ENCODE measurements around the gene ADGRE2.
"Not testable (repeated sequence)": the region's sequence is repeated elsewhere in the genome, so short reads cannot be mapped to it uniquely, and the experiment has no call there.

ADGRE2 gene

DNA sequence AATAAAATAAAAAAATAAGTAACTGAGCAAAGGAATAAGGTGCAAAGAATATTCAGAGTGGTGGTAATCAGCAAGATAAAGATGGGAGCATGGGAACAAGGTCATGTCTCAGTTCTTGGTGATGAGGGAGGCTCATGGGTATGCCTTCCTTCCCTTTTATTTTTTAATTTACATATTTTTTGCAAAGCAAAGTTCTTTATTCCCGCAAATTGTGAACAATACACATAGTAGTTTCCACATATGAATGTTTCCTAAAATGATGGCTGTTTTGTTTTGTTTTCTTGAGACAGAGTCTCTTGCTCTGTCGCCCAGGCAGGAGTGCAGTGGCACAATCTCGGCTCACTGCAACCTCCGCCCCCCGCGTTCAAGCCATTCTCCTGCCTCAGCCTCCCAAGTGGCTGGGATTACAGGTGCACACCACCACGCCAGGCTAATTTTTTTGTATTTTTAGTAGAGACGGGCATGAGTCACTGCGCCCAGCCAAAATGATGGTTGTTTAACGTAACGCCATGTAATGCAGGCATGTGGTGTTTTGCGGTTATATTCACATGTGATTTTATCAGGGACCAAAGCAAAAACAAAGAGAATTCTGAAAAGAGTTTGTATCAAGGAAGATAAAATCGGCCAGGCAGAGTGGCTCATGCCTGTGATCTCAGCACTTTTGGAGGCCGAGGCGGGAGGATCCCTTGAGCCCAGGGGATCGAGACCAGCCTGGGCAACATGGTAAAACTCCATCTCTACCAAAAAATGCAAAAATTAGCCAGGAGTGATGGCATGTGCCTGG, 4.5 kb upstream of the ADGRE2 start:
- TF ChIP-seq, protein P1, sequence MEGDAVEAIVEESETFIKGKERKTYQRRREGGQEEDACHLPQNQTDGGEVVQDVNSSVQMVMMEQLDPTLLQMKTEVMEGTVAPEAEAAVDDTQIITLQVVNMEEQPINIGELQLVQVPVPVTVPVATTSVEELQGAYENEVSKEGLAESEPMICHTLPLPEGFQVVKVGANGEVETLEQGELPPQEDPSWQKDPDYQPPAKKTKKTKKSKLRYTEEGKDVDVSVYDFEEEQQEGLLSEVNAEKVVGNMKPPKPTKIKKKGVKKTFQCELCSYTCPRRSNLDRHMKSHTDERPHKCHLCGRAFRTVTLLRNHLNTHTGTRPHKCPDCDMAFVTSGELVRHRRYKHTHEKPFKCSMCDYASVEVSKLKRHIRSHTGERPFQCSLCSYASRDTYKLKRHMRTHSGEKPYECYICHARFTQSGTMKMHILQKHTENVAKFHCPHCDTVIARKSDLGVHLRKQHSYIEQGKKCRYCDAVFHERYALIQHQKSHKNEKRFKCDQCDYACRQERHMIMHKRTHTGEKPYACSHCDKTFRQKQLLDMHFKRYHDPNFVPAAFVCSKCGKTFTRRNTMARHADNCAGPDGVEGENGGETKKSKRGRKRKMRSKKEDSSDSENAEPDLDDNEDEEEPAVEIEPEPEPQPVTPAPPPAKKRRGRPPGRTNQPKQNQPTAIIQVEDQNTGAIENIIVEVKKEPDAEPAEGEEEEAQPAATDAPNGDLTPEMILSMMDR (IDR thresholded peaks at IDR 0.05; ENCODE audit: insufficient read depth, missing control alignments), result no peak
- DNase-seq (ENCODE audit: insufficient read length, low spot score) (no peak), FAIRE-seq (no peak)

DNA sequence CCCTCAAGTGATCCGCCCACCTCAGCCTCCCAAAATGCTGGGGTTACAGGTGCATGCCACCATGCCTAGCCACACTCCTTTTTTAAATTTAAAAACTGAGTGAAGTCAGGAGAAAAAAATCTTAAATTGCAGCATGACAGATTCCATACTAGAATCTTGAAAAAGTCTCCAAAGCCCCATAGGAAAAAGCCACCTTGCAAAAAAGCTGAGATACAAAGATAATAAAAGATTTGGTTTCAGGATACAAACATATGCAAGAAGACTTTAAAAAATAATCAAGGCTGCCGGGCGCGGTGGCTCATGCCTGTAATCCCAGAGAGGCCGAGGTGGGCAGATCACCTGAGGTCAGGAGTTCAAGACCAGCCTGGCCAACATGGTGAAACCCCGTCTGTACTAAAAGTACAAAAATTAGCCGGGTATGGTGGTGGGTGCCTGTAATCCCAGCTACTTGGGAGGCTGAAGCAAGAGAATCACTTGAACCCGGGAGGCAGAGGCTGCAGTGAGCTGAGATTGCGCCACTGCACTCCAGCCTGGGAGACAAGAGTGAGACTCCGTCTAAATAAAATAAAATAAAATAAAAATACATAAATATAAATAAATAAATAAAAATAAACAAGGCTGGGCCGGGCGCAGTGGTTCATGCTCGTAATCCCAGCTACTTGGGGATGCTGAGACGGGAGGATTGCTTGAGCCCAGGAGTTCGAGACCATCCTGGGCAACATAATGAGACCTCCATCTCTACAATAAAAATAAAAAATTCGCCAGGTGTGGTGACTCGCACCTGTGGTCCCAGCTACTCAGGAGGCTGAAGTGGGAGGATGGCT, 3.6 kb upstream of the ADGRE2 start:
- not testable (repeated sequence) for FAIRE-seq; DNase-seq (ENCODE audit: insufficient read length, low spot score)

DNA sequence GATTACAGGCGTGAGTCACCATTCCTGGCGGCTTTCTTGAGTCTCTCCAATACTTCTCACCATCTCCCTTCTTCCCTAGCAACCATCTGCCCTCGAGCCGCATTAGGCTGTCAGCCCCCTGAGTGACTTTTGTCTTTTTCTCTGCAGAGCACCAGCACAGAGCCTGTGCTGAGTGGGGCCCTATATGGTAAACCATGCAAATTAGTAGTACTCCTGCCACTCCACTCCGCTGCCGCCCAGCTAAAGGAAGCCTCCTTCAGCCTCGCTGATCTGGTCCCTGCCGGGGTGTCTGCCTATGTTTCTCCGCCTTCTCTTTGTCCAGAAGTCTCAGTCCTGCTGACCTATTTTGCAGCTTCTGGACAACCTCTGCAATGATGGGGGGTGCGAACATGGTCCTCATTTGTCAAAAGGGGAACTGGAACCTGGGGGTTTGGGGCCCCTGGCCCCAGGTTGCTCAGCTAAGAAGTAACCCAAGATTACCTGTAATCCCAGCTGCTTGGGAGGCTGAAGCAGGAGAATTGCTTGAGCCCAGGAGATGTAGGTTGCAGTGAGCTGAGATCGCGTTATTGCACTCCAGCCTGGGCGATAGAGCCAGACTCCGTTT, 2.4 kb upstream of the ADGRE2 start:
- DNase-seq (ENCODE audit: insufficient read length, low spot score); FAIRE-seq: not testable (repeated sequence)

DNA sequence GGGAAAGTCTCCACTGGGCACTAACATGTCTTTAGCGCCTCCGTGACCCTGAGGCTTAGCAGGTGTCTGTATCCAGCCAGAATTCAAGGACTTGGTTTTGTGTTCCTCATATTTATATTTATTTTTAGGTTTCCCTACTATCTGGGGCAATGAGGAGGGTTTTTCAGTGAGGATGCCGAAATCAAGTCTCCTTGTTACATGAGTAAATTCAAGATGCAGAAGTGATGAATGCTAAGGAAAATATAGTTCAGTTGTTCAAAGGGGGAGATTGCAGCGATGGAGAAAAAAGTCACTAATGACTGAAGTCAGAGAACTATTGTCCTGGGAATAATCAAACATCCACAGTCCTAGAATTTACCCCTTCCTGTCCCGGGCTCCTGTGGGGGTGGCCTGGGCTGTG, 791 bp upstream of the ADGRE2 start:
- FAIRE-seq, result no peak
- DNase-seq (ENCODE audit: insufficient read length, low spot score), result no peak

DNA sequence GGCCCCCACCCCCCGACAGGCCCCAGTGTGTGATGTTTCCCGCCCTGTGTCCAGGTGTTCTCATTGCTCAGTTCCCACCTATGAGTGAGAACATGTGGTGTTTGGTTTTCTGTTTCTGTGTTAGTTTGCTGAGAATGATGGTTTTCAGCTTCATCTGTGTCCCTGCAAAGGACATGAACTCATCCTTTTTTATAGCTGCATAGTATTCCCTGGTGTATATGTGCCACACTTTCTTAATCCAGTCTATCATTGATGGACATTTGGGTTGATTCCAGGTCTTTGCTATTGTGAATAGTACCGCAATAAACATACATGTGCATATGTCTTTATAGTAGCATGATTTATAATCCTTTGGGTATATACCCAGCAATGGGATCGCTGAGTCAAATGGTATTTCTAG, 715 bp downstream of the ADGRE2 start:
- FAIRE-seq, result not testable (repeated sequence)

More for the DNA sequence above, 791 bp upstream of the ADGRE2 start:
- TF ChIP-seq, protein P1 (IDR thresholded peaks at IDR 0.05; ENCODE audit: insufficient read depth, missing control alignments), result no peak

DNA sequence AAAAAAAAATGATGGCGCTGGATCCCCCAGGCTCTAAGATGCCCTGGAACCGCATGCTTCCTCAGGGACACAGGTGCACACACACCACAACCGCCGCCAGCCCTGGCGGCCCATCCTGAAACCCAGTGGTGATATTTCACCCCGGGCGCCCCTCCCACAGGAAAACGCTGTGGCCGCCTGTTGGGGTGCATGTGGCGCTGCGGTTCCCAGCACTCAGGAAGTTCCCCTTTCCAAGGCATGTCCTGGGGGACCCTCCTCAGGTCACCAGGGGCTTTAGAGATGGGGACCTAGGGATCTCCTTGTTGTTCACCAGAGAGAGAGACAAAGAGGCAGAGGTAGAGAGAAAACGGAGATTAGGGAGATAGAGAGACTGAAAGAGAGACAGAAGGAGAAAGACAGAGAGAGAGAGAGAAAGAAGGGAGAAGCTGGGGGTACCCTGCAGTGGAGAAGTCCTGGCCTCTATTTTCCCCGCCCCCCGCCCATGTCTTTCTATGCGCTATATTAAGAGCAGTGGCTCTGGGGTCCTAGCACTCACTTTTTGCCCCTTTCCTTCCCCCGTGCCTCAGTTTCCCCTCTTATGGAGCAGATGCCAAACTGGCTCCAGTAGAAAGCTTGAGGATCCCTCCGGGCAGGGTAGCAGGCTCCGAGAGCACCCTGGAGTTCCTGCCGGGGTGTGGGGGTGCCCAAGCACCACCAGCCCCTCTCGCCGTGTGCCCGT, 2.3 kb downstream of the ADGRE2 start:
- TF ChIP-seq, protein P1 (IDR thresholded peaks at IDR 0.05; ENCODE audit: insufficient read depth, missing control alignments), result no peak
- DNase-seq (ENCODE audit: insufficient read length, low spot score) (no peak), FAIRE-seq (no peak)

More for the DNA sequence above, 715 bp downstream of the ADGRE2 start:
- DNase-seq (ENCODE audit: insufficient read length, low spot score), result not testable (repeated sequence)

DNA sequence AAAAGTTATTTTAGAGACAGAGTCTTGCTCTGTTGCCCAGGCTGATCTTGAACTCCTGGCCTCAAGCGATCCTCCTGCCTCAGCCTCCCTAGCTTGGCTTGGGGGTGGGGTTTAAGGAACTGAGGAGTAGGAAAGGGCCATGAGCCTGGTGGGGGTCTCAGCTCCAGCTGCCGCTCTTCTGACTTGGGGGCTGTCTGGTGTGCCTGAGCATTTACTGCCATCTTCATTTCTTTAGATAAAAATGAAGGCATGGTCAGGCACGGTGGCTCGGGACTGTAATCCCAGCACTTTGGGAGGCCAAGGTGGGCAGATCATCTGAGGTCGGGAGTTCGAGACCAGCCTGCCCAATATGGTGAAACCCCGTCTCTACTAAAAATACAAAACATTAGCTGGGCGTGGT, 3.0 kb downstream of the ADGRE2 start:
- not testable (repeated sequence) for DNase-seq (ENCODE audit: insufficient read length, low spot score); FAIRE-seq

DNA sequence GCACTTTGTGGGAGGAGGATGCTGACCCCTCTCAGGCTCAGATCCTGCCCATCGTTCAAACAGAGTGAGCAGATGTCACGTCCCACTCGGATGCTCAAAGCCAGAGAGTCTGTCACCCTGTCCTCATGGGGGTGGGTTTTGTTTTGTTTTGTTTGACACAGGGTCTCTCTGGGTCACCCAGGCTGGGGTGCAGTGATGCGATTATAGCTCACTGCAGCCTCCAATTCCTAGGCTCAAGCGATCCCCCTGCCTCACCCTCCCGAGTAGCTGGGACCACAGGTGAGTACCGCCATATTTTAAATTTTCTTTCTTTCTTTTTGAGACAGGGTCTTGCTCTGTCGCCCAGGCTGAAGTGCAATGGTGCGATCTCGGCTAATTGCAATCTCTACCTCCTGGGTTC, 4.0 kb downstream of the ADGRE2 start:
- no peak for DNase-seq (ENCODE audit: insufficient read length, low spot score)
- FAIRE-seq, result no peak
- TF ChIP-seq, protein P1 (IDR thresholded peaks at IDR 0.05; ENCODE audit: insufficient read depth, missing control alignments), result no peak

DNA sequence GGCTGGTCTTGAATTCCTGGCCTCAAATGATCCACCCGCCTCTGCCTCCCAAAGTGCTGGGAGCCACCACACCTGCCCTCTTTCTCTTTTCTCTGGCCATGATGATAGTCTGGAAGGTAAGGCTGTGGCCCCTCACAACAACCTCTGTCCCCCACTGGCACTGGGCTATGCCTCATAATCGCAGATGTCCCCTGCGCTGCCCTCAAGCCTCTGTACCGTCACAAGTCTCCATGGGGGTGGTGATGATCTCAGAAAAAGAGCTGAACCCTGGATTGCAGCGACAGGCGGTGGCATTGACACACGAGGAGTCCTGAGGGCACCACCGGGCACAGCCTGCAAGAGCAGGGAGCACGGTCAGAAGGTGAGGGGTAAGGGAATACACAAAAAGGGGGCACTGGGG, 4.6 kb downstream of the ADGRE2 start:
- not testable (repeated sequence) for DNase-seq (ENCODE audit: insufficient read length, low spot score); FAIRE-seq

Measured in D721Med (cell line).